Liver (tissue), 9 donors: ENCODE measurements around the gene DPP9. TPM values are rescaled to one million over a fixed set of nuclear protein-coding genes. Genes with fewer than 3 reads are reported as not detected.
"Not testable (repeated sequence)": the region's sequence is repeated elsewhere in the genome, so short reads cannot be mapped to it uniquely, and the experiment has no call there.

Experiments
- DNase-seq: peaks from one replicate; pipeline ENCODE4 v3.0.0-alpha.2; 2017; ENCODE audit warnings: low spot score
- H3K27ac ChIP-seq, 2 donors: one replicate each; pipeline ENCODE4 v1.7.0; 2013; ENCODE audit warnings: inconsistent platforms in 2 of 2, low read length in 2 of 2, control low read depth in 1 of 2, low read depth in 1 of 2, mild to moderate bottlenecking in 1 of 2
- H3K27me3 ChIP-seq, 4 donors: one replicate each; pipeline versions ENCODE4 v1.6.1 to v1.7.0; 2013; ENCODE audit warnings: low read length in 3 of 4, inconsistent platforms in 1 of 4, mild to moderate bottlenecking in 1 of 4, moderate library complexity in 1 of 4; ENCODE audit not compliant: control insufficient read depth in 4 of 4, insufficient read depth in 4 of 4
- H3K36me3 ChIP-seq, 4 donors: one replicate each; pipeline versions ENCODE4 v1.6.1 to v1.7.0; 2013; ENCODE audit warnings: low read length in 3 of 4, mild to moderate bottlenecking in 3 of 4, low read depth in 1 of 4, moderate library complexity in 1 of 4; ENCODE audit not compliant: control insufficient read depth in 4 of 4, insufficient read depth in 3 of 4
- H3K4me1 ChIP-seq, 4 donors: one replicate each; pipeline versions ENCODE4 v1.6.1 to v1.7.0; 2013; ENCODE audit warnings: low read length in 3 of 4, mild to moderate bottlenecking in 3 of 4, moderate library complexity in 1 of 4; ENCODE audit not compliant: control insufficient read depth in 4 of 4, insufficient read depth in 4 of 4
- H3K4me3 ChIP-seq, 3 donors: one replicate each; pipeline versions ENCODE4 v1.6.1 to v1.7.0; 2013; ENCODE audit warnings: low read length in 3 of 3, control low read depth in 1 of 3, low read depth in 1 of 3, mild to moderate bottlenecking in 1 of 3
- H3K9ac ChIP-seq, 2 donors: one replicate each; pipeline ENCODE4 v1.7.0; 2013; ENCODE audit warnings: low read length in 2 of 2, mild to moderate bottlenecking in 2 of 2, moderate library complexity in 2 of 2, control low read depth in 1 of 2, low read depth in 1 of 2
- H3K9me3 ChIP-seq, 4 donors: one replicate each; pipeline versions ENCODE4 v1.6.1 to v1.7.0; 2013; ENCODE audit warnings: low read length in 3 of 4; ENCODE audit not compliant: control insufficient read depth in 4 of 4
- EGR1 ChIP-seq, 2 donors: IDR thresholded peaks; 2 replicates each; pipeline ENCODE4 v1.6.1; 2016 to 2018; ENCODE audit warnings: antibody characterized with exemption in 2 of 2, low read depth in 2 of 2
- FOXA1 ChIP-seq: IDR thresholded peaks from 2 replicates; pipeline ENCODE4 v1.6.1; 2016; ENCODE audit warnings: antibody characterized with exemption
- FOXA2 ChIP-seq: IDR thresholded peaks from 2 replicates; pipeline ENCODE4 v1.6.1; 2016; ENCODE audit warnings: antibody characterized with exemption
- GABPA ChIP-seq, 2 donors: IDR thresholded peaks in 1 of 2; conservative IDR thresholded peaks in 1 of 2; 2 replicates each; pipeline ENCODE4 v1.6.1; 2016; ENCODE audit warnings: antibody characterized with exemption in 2 of 2, mild to moderate bottlenecking in 1 of 2, moderate library complexity in 1 of 2
- HNF4A ChIP-seq, 2 donors: conservative IDR thresholded peaks; 2 replicates each; pipeline ENCODE4 v1.6.1; 2016; ENCODE audit warnings: antibody characterized with exemption in 2 of 2, mild to moderate bottlenecking in 2 of 2
- HNF4G ChIP-seq: IDR thresholded peaks from 2 replicates; pipeline ENCODE4 v1.6.1; 2016; ENCODE audit warnings: antibody characterized with exemption
- JUND ChIP-seq, 2 donors: IDR thresholded peaks; 2 replicates each; pipeline ENCODE4 v1.6.1; 2016; ENCODE audit warnings: antibody characterized with exemption in 2 of 2
- NR2F2 ChIP-seq: IDR thresholded peaks from 2 replicates; pipeline ENCODE4 v1.6.1; 2016; ENCODE audit warnings: antibody characterized with exemption
- RAD21 ChIP-seq, 2 donors: IDR thresholded peaks; 2 replicates each; pipeline ENCODE4 v1.6.1; 2016; ENCODE audit warnings: antibody characterized with exemption in 2 of 2, mild to moderate bottlenecking in 2 of 2
- RXRA ChIP-seq, 2 donors: IDR thresholded peaks; 2 replicates each; pipeline ENCODE4 v1.6.1; 2017 to 2018; ENCODE audit warnings: antibody characterized with exemption in 2 of 2, mild to moderate bottlenecking in 1 of 2
- SP1 ChIP-seq: IDR thresholded peaks from 2 replicates; pipeline ENCODE4 v1.6.1; 2018; ENCODE audit warnings: antibody characterized with exemption, mild to moderate bottlenecking
- TAF1 ChIP-seq: conservative IDR thresholded peaks from 2 replicates; pipeline ENCODE4 v1.6.1; 2016; ENCODE audit warnings: antibody characterized with exemption, mild to moderate bottlenecking
- YY1 ChIP-seq: IDR thresholded peaks from 2 replicates; pipeline ENCODE4 v1.6.1; 2016; ENCODE audit warnings: antibody characterized with exemption, mild to moderate bottlenecking
- WGBS: extraction: QIAGEN DNeasy Blood & Tissue Kit; methylation state at CpG from one replicate; pipeline ENCODE4 v1.1.7; 2013; 5-methylcytosine and 5-hydroxymethylcytosine counted together
- polyA plus RNA-seq, 2 donors: library from polyadenylated mRNA; stranded (reverse) in 1 of 2; unstranded in 1 of 2; fragments of 200-250 nt in 1 of 2; fragments of >200 nt in 1 of 2; fragmentation: Nextera tagmentation in 1 of 2; extraction: Ambion mirVana in 1 of 2; gene quantifications; one replicate each; pipeline versions ENCODE4 v1.2.1 to v1.2.3, GENCODE V29; 2013 to 2015
- total RNA-seq, 2 donors: library from RNA; depleted of rRNA; stranded (reverse); fragments of >200 nt; gene quantifications; one replicate each; pipeline ENCODE4 v1.2.3, GENCODE V29; 2014
- TF ChIP-seq, protein P1 (sequence below): IDR thresholded peaks from 2 replicates; pipeline ENCODE4 v1.6.1; 2016; ENCODE audit warnings: antibody characterized with exemption
- TF ChIP-seq, protein P2 (sequence below): IDR thresholded peaks from 2 replicates; pipeline ENCODE4 v1.6.1; 2016; ENCODE audit warnings: antibody characterized with exemption
- TF ChIP-seq, protein P3 (sequence below): IDR thresholded peaks from 2 replicates; pipeline ENCODE4 v1.6.1; 2016; ENCODE audit warnings: antibody characterized with exemption
- TF ChIP-seq, protein P4 (sequence below): IDR thresholded peaks from 2 replicates; pipeline ENCODE4 v1.6.1; 2016; ENCODE audit warnings: antibody characterized with exemption, mild to moderate bottlenecking
- TF ChIP-seq, protein P5 (sequence below): fragments of 150-350 bp; IDR thresholded peaks from 2 replicates; pipeline ENCODE4 v1.5.1; 2017; ENCODE audit warnings: improper control_type of control experiment, low read depth, low read length; ENCODE audit not compliant: missing input control
- donor health status: healthy.
- donor health status: healthy.
- donor health status: healthy.
- donor health status: healthy.
- donor health status: healthy.

Gene DPP9
- total and polyA plus RNA-seq, 4 donors = 20.5 to 74.5 (median 40.3) TPM

DNA sequence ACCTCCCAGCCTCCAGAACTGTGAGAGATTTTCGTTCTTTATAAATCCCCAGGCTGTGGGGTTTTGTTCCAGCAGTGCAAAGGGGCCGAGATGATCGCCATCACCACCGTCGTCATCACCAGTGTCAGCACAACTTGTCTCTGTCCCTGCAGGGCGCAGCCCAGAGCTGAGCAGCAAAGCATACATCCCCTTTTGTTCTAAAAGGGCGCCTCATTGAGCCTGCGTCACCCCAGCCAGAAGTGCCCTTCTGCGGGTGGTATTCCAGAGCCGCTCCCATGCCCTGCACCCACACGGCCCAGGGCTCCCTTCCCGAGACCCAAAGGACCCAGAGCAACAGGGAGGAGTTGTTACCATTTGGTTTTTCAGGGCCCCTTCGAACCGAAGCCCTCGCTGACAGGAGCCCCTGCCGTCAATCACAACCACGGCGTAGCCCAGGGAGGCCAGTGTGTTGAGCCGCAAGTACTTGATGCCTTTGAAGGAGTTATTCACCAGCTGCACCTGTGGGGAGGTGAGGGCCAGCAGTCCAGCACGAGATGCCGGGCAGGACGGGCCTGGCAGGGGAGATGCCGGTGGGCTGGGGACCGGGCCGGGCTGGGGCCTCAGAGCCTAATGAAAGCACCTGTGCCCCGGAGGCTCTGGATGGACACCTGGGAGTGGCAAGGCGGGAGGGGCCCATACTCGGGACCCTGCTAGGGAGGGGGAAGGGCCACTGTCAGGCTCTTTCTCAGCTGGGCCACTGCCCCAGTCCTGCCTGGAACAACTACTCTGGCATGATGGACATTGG lies 39.1 kb downstream of the DPP9 start:
- no peak overlapping the region for H3K9ac ChIP-seq
- no peak overlapping the region for H3K27ac ChIP-seq
- peaks cover 30 to 78% (median 41%) of the 10 kb centered on the region in 4 donors for H3K36me3 ChIP-seq
- DNase-seq = no peak
- no peaks in the 10 kb centered on the region for H3K27me3 ChIP-seq
- no peaks in the 10 kb centered on the region for H3K9me3 ChIP-seq
- TF ChIP-seq EGR1 (IDR thresholded peaks at IDR 0.05; ENCODE audit: low read depth in 2 of 2) = no peak
- TF ChIP-seq, protein P1, sequence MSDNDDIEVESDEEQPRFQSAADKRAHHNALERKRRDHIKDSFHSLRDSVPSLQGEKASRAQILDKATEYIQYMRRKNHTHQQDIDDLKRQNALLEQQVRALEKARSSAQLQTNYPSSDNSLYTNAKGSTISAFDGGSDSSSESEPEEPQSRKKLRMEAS = no peak
- no peak for TF ChIP-seq FOXA1
- TF ChIP-seq, protein P2, sequence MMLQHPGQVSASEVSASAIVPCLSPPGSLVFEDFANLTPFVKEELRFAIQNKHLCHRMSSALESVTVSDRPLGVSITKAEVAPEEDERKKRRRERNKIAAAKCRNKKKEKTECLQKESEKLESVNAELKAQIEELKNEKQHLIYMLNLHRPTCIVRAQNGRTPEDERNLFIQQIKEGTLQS = no peak
- no peak for TF ChIP-seq HNF4A (conservative IDR thresholded peaks at IDR 0.05)
- H3K4me1 ChIP-seq = no peaks in the 10 kb centered on the region
- H3K4me3 ChIP-seq = no peak overlapping the region
- 96% methylated on average over 28 of the region's 28 CpGs for WGBS

DNA sequence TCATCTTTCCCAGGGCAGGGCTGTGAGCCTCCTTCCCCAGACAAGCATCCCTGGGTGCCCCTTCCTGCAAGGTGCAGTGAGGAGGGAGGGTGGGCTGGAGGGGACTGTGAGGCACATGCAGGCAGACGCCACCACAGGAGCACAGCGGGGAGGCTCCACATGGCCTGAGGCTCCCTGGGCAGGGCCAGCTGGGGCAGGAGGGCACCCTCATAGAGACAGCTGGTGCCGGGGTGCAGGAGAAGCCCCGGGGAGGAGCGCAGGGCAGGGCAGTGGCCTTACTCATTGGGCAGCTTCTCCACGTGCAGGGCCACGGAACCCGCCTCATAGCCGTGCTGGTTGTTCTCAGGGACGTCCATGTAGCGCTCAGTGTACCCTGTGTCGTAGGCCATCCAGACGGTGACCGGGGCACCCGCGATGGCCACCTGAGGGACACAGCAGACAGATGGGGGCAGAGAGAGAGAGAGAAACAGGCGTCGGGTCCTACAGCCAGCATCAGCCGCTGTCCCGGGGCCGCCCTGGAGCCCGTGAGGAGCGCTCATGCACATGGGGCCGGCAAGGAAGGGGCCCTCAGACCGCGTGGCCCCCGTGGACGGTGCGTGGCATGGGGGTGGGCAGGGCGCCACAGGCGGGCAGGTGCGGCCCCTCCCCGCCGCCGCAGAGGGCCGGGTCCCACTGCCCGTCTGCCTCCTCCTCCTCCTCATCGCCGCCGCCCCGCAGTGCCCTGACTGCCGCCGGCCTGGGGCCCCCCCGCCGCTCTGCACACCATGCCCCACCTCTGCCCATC lies 41.0 kb downstream of the DPP9 start:
- no peak for DNase-seq
- Histone ChIP-seq H3K4me1 (no peaks in the 10 kb centered on the region), H3K9ac (no peak overlapping the region), H3K36me3 (peaks cover 28 to 78% (median 41%) of the 10 kb centered on the region in 4 donors), H3K27ac (no peak overlapping the region), H3K4me3 (no peak overlapping the region), H3K9me3 (no peaks in the 10 kb centered on the region), H3K27me3 (no peaks in the 10 kb centered on the region)
- WGBS = 96% methylated on average over 43 of the region's 45 CpGs
- TF ChIP-seq TAF1 (no peak), RAD21 (IDR thresholded peaks at IDR 0.05) (no peak), JUND (IDR thresholded peaks at IDR 0.05) (no peak), HNF4A (conservative IDR thresholded peaks at IDR 0.05) (no peak), FOXA1 (no peak), GABPA (IDR thresholded peaks at IDR 0.05 in 1 of 2, conservative IDR thresholded peaks at IDR 0.05 in 1 of 2) (no peak), YY1 (no peak), EGR1 (IDR thresholded peaks at IDR 0.05; ENCODE audit: low read depth in 2 of 2) (no peak), FOXA2 (no peak), SP1 (no peak), RXRA (IDR thresholded peaks at IDR 0.05) (no peak), HNF4G (no peak), NR2F2 (no peak)
- TF ChIP-seq, protein P2 = no peak
- TF ChIP-seq, protein P1 = no peak
- TF ChIP-seq, protein P3, sequence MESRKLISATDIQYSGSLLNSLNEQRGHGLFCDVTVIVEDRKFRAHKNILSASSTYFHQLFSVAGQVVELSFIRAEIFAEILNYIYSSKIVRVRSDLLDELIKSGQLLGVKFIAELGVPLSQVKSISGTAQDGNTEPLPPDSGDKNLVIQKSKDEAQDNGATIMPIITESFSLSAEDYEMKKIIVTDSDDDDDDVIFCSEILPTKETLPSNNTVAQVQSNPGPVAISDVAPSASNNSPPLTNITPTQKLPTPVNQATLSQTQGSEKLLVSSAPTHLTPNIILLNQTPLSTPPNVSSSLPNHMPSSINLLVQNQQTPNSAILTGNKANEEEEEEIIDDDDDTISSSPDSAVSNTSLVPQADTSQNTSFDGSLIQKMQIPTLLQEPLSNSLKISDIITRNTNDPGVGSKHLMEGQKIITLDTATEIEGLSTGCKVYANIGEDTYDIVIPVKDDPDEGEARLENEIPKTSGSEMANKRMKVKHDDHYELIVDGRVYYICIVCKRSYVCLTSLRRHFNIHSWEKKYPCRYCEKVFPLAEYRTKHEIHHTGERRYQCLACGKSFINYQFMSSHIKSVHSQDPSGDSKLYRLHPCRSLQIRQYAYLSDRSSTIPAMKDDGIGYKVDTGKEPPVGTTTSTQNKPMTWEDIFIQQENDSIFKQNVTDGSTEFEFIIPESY = no peak
- TF ChIP-seq, protein P4, sequence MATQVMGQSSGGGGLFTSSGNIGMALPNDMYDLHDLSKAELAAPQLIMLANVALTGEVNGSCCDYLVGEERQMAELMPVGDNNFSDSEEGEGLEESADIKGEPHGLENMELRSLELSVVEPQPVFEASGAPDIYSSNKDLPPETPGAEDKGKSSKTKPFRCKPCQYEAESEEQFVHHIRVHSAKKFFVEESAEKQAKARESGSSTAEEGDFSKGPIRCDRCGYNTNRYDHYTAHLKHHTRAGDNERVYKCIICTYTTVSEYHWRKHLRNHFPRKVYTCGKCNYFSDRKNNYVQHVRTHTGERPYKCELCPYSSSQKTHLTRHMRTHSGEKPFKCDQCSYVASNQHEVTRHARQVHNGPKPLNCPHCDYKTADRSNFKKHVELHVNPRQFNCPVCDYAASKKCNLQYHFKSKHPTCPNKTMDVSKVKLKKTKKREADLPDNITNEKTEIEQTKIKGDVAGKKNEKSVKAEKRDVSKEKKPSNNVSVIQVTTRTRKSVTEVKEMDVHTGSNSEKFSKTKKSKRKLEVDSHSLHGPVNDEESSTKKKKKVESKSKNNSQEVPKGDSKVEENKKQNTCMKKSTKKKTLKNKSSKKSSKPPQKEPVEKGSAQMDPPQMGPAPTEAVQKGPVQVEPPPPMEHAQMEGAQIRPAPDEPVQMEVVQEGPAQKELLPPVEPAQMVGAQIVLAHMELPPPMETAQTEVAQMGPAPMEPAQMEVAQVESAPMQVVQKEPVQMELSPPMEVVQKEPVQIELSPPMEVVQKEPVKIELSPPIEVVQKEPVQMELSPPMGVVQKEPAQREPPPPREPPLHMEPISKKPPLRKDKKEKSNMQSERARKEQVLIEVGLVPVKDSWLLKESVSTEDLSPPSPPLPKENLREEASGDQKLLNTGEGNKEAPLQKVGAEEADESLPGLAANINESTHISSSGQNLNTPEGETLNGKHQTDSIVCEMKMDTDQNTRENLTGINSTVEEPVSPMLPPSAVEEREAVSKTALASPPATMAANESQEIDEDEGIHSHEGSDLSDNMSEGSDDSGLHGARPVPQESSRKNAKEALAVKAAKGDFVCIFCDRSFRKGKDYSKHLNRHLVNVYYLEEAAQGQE = no peak
- TF ChIP-seq, protein P5, sequence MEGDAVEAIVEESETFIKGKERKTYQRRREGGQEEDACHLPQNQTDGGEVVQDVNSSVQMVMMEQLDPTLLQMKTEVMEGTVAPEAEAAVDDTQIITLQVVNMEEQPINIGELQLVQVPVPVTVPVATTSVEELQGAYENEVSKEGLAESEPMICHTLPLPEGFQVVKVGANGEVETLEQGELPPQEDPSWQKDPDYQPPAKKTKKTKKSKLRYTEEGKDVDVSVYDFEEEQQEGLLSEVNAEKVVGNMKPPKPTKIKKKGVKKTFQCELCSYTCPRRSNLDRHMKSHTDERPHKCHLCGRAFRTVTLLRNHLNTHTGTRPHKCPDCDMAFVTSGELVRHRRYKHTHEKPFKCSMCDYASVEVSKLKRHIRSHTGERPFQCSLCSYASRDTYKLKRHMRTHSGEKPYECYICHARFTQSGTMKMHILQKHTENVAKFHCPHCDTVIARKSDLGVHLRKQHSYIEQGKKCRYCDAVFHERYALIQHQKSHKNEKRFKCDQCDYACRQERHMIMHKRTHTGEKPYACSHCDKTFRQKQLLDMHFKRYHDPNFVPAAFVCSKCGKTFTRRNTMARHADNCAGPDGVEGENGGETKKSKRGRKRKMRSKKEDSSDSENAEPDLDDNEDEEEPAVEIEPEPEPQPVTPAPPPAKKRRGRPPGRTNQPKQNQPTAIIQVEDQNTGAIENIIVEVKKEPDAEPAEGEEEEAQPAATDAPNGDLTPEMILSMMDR = no peak

DNA sequence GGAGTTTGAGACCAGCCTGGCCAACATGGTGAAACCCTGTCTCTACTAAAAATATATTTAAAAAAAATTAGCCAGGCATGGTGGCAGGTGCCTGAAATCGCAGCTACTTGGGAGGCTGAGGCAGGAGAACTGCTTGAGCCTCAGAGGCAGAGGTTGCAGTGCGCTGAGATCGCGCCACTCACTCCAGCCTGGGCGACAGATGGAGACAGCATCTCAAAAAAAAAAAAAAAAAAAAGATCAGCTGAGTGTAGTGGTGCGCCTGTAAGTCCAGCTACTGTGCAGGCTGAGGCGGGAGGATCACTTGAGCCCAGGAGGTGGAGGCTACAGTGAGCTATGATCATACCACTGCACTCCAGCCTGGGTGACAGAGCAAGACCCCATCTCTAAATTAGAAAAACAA lies 43.6 kb downstream of the DPP9 start:
- 98% methylated on average over 7 of the region's 7 CpGs for WGBS
- not testable (repeated sequence) for H3K27ac ChIP-seq, H3K9ac ChIP-seq, H3K9me3 ChIP-seq, H3K4me1 ChIP-seq, H3K27me3 ChIP-seq, H3K4me3 ChIP-seq, DNase-seq
- H3K36me3 ChIP-seq = peaks cover 18 to 74% (median 36%) of the 10 kb centered on the region in 4 donors
